WTC11 (cell line): ENCODE results near the gene TMEM259. TPM values are rescaled to one million over a fixed set of nuclear protein-coding genes. Genes with fewer than 3 reads are reported as not detected.

Source experiments
- ATAC-seq: fragments of 200-7000 bp; cut with Tn5 transposase; 2 replicates; pipeline ENCODE4 v1.10.0; 2021; ENCODE audit warnings: mild to moderate bottlenecking, moderate library complexity
- CTCF ChIA-PET: fragments of 300-600 bp; sonication (Branson Sonifier 250); formaldehyde crosslinking; loops from one replicate; lab custom pipeline; 2021; ENCODE audit warnings: antibody characterized with exemption; lab: Charles Lee
- POLR2A ChIA-PET: fragments of 350-600 bp; sonication (Branson Sonifier 250); formaldehyde crosslinking; loops from one replicate; lab custom pipeline; 2021; ENCODE audit warnings: antibody characterized with exemption; lab: Charles Lee
- DNase-seq: peaks from one replicate; pipeline ENCODE4 v3.0.0; 2021; ENCODE audit warnings: low spot score
- H3K27ac Mint-ChIP-seq: 2 replicates; pipeline ENCODE4 v1.8.0; 2021; ENCODE audit warnings: mixed read lengths
- H3K27me3 Mint-ChIP-seq: 2 replicates; pipeline ENCODE4 v1.8.0; 2021; ENCODE audit warnings: low read depth, mild to moderate bottlenecking, moderate library complexity, mixed read lengths
- H3K36me3 Mint-ChIP-seq: 2 replicates; pipeline ENCODE4 v1.8.0; 2021; ENCODE audit warnings: mixed read lengths
- H3K4me1 Mint-ChIP-seq: 2 replicates; pipeline ENCODE4 v1.8.0; 2022; ENCODE audit warnings: mixed read lengths
- H3K4me3 Mint-ChIP-seq: 2 replicates; pipeline ENCODE4 v1.8.0; 2021; ENCODE audit warnings: mild to moderate bottlenecking, moderate library complexity, mixed read lengths
- H3K9me3 Mint-ChIP-seq: 2 replicates; pipeline ENCODE4 v1.8.0; 2021; ENCODE audit warnings: mixed read lengths
- ATF6 ChIP-seq: sonication (generic); formaldehyde crosslinking; IDR thresholded peaks from 2 replicates; pipeline ENCODE4 v1.8.1; 2023; ENCODE audit warnings: mild to moderate bottlenecking, missing genetic modification reagents
- CBFB ChIP-seq: sonication (generic); formaldehyde crosslinking; IDR thresholded peaks from 2 replicates; pipeline ENCODE4 v1.8.1; 2022; ENCODE audit warnings: mild to moderate bottlenecking, low read depth, missing genetic modification reagents
- CDX4 ChIP-seq: fragments of 250-450 bp; sonication (Bioruptor Pico); IDR thresholded peaks from 2 replicates; pipeline ENCODE4 v1.9.0; 2021; ENCODE audit warnings: moderate library complexity, mild to moderate bottlenecking, inconsistent platforms, borderline replicate concordance
- E2F1 ChIP-seq: sonication (generic); formaldehyde crosslinking; IDR thresholded peaks from 2 replicates; pipeline ENCODE4 v1.8.0; 2022; ENCODE audit warnings: mild to moderate bottlenecking, missing genetic modification reagents
- E2F5 ChIP-seq: sonication (generic); formaldehyde crosslinking; IDR thresholded peaks from 2 replicates; pipeline ENCODE4 v1.8.1; 2022; ENCODE audit warnings: mild to moderate bottlenecking, moderate library complexity, missing genetic modification reagents
- ESRRA ChIP-seq: sonication (generic); formaldehyde crosslinking; IDR thresholded peaks from 2 replicates; pipeline ENCODE4 v1.8.1; 2022; ENCODE audit warnings: mild to moderate bottlenecking, missing genetic modification reagents, borderline replicate concordance
- HMGXB4 ChIP-seq: sonication (generic); formaldehyde crosslinking; IDR thresholded peaks from 2 replicates; pipeline ENCODE4 v1.8.1; 2023; ENCODE audit warnings: mild to moderate bottlenecking, moderate library complexity, missing genetic modification reagents
- IRF2 ChIP-seq: sonication (generic); formaldehyde crosslinking; IDR thresholded peaks from 2 replicates; pipeline ENCODE4 v1.8.0; 2022; ENCODE audit warnings: low read depth, missing genetic modification reagents, borderline replicate concordance
- JAZF1 ChIP-seq: fragments of 250-450 bp; sonication (Bioruptor Pico); IDR thresholded peaks from 2 replicates; pipeline ENCODE4 v1.9.0; 2021; ENCODE audit warnings: moderate library complexity, mild to moderate bottlenecking, inconsistent platforms
- MAX ChIP-seq: sonication (generic); formaldehyde crosslinking; IDR thresholded peaks from 2 replicates; pipeline ENCODE4 v1.8.0; 2022; ENCODE audit warnings: mild to moderate bottlenecking, missing genetic modification reagents
- NR3C1 ChIP-seq: sonication (generic); formaldehyde crosslinking; conservative IDR thresholded peaks from 2 replicates; pipeline ENCODE4 v1.8.1; 2023; ENCODE audit warnings: low read depth, mild to moderate bottlenecking, missing genetic modification reagents
- SMAD4 ChIP-seq: sonication (generic); formaldehyde crosslinking; IDR thresholded peaks from 2 replicates; pipeline ENCODE4 v1.8.0; 2022; ENCODE audit warnings: mild to moderate bottlenecking, missing genetic modification reagents
- STAT6 ChIP-seq: sonication (generic); formaldehyde crosslinking; conservative IDR thresholded peaks from 2 replicates; pipeline ENCODE4 v1.8.1; 2023; ENCODE audit warnings: mild to moderate bottlenecking, low read depth, missing genetic modification reagents, moderate library complexity
- USF2 ChIP-seq: sonication (generic); formaldehyde crosslinking; IDR thresholded peaks from 2 replicates; pipeline ENCODE4 v1.8.1; 2023; ENCODE audit warnings: mild to moderate bottlenecking, missing genetic modification reagents, moderate library complexity
- ZNF263 ChIP-seq: sonication (generic); formaldehyde crosslinking; IDR thresholded peaks from 2 replicates; pipeline ENCODE4 v1.8.1; 2022; ENCODE audit warnings: low read depth, mild to moderate bottlenecking, moderate library complexity, missing genetic modification reagents
- ZNF532 ChIP-seq: fragments of 250-450 bp; sonication (Bioruptor Pico); IDR thresholded peaks from 2 replicates; pipeline ENCODE4 v1.9.0; 2021; ENCODE audit warnings: mild to moderate bottlenecking, borderline replicate concordance
- ZNF671 ChIP-seq: fragments of 250-450 bp; sonication (Bioruptor Pico); IDR thresholded peaks from 2 replicates; pipeline ENCODE4 v1.8.0; 2021; ENCODE audit warnings: mild to moderate bottlenecking
- total RNA-seq: library from RNA; stranded (reverse); gene quantifications from 3 replicates; pipeline ENCODE4 v1.2.3, GENCODE V29; 2021

Gene TMEM259
- total RNA-seq, 1 experiment from 2014 or later = 202 TPM

GRCh38 chr19:1057176-1057855 lies 36.4 kb upstream of the TMEM259 start:
- no peak overlapping the region for H3K4me3 Mint-ChIP-seq
- no peak overlapping the region for H3K27ac Mint-ChIP-seq
- H3K9me3 Mint-ChIP-seq = peaks cover 29% of the 10 kb centered on the region
- ATAC-seq = no peak
- H3K4me1 Mint-ChIP-seq = no peaks in the 10 kb centered on the region
- ChIA-PET POLR2A (interaction anchor here (0.5 kb wide), 1 partner anchor 243 kb away, joined by 3 read pairs; no protein-coding TSS in a partner anchor), CTCF (interaction anchor here (2.9 kb wide), 1 partner anchor 8 kb away, joined by 8 read pairs; no protein-coding TSS in a partner anchor)
- H3K36me3 Mint-ChIP-seq = peaks cover 37% of the 10 kb centered on the region
- DNase-seq = no peak
- peaks cover 4% of the 10 kb centered on the region for H3K27me3 Mint-ChIP-seq
- TF ChIP-seq STAT6 (CRISPR knock-in tag) = no peak
- no peak for TF ChIP-seq E2F5
- TF ChIP-seq NR3C1 (CRISPR knock-in tag) = no peak
- no peak for TF ChIP-seq CDX4 (CRISPR knock-in tag)
- TF ChIP-seq USF2 (CRISPR knock-in tag) = no peak
- no peak for TF ChIP-seq ZNF532
- no peak for TF ChIP-seq JAZF1 (CRISPR knock-in tag)
- TF ChIP-seq ZNF671 (CRISPR knock-in tag) = no peak
- TF ChIP-seq ESRRA (CRISPR knock-in tag) = no peak
- no peak for TF ChIP-seq HMGXB4
- no peak for TF ChIP-seq IRF2 (CRISPR knock-in tag)
- no peak for TF ChIP-seq CBFB (CRISPR knock-in tag)
- TF ChIP-seq MAX (CRISPR knock-in tag) = no peak
- no peak for TF ChIP-seq E2F1 (CRISPR knock-in tag)
- no peak for TF ChIP-seq ATF6 (CRISPR knock-in tag)
- no peak for TF ChIP-seq ZNF263 (CRISPR knock-in tag)
- TF ChIP-seq SMAD4 (CRISPR knock-in tag) = no peak
